RWPE1 (cell line): Measurements from ENCODE around the gene F8A3.
"Not testable (repeated sequence)": the region's sequence is repeated elsewhere in the genome, so short reads cannot be mapped to it uniquely, and the experiment has no call there.

Experiments used
- CTCF ChIA-PET: fragments of 350-600 bp; sonication (Branson Sonifier 250); formaldehyde crosslinking; extraction: SDS; loops from one replicate; lab custom pipeline; 2021; lab: Yijun Ruan, JAX
- POLR2A ChIA-PET: fragments of 400-600 bp; formaldehyde crosslinking; extraction: SDS; loops from one replicate; lab custom pipeline; 2020; ENCODE audit warnings: antibody characterized with exemption; ENCODE audit not compliant: low non-redundant PET; lab: Yijun Ruan, JAX
- DNase-seq: peaks from one replicate; pipeline ENCODE4 v3.0.0; 2012; ENCODE audit warnings: low spot score
- H3K27ac ChIP-seq: fragments of 450-650 bp; 2 replicates; pipeline ENCODE4 v1.5.1; 2017
- TF ChIP-seq, protein P1 (sequence below): fragments of 450-650 bp; conservative IDR thresholded peaks from 2 replicates; pipeline ENCODE4 v1.5.1; 2017; ENCODE audit warnings: low read depth, mild to moderate bottlenecking

The F8A3 gene

DNA sequence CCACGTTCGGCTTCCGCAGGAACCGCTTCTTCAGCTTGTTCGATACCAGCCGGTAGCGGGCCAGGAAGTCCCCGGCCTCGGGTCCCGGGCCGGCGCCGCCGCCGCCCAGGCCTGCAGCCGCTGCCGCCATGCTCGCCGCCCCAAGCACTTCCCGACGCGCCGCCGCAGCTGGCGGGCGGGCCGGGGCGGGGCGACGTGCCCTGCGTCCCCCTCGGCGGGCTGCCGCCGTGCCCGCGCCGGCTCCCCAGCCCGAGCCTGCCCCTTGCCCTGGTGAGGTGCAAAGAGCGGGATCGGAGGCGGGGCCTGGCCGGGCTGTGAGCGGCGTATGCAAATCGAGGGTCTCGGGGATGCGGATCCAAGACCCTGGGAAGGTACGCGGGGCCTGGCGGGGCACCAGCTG lies at the start of gene F8A3:
Gene F8A3 (minus strand): TSS at position 150 of the 400 bp plus-strand sequence. CDS start 20 bp downstream, at position 130.
- POLR2A ChIA-PET, CTCF ChIA-PET, DNase-seq, H3K27ac ChIP-seq: not testable (repeated sequence)

DNA sequence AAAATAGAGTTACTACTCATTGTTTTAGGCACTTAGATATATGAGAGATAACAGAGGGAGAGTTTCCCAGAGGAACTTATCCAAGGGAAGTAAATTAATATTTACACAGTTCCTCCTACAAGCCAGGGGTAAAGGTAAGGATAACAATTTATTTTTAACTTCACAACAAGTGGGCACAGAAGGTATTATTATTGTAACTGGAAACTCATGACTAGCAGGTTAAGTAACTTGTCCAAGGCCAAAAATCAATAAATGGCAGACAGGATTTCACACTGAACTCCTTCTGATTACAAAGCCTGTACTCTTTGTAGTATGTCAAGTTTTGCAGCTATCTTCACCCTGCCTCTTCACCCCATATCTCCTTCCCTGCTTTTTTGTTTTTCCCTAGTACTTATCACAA lies 46.9 kb upstream of the F8A3 start:
- H3K27ac ChIP-seq = no peak overlapping the region
- POLR2A ChIA-PET = no interaction called here
- no peak for DNase-seq
- CTCF ChIA-PET = no interaction called here
- TF ChIP-seq, protein P1, sequence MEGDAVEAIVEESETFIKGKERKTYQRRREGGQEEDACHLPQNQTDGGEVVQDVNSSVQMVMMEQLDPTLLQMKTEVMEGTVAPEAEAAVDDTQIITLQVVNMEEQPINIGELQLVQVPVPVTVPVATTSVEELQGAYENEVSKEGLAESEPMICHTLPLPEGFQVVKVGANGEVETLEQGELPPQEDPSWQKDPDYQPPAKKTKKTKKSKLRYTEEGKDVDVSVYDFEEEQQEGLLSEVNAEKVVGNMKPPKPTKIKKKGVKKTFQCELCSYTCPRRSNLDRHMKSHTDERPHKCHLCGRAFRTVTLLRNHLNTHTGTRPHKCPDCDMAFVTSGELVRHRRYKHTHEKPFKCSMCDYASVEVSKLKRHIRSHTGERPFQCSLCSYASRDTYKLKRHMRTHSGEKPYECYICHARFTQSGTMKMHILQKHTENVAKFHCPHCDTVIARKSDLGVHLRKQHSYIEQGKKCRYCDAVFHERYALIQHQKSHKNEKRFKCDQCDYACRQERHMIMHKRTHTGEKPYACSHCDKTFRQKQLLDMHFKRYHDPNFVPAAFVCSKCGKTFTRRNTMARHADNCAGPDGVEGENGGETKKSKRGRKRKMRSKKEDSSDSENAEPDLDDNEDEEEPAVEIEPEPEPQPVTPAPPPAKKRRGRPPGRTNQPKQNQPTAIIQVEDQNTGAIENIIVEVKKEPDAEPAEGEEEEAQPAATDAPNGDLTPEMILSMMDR = no peak

DNA sequence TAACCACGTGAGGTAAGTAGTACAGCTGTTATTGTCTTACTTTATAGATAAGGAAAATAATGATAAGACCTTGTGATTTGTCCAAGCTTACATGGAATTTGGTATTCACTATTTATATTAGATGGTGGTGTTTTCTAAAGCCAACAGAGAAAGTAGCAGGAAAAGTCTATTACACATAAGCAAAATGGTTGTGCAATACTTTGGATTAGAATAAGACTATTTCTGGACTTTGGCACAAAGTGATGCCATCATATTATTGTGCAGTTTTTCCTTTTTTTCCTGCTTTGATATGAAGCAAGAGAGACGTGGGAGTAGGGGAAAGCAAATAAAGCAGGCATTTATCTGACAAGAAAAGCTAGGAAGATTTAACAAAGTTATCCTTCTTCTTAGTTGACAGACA lies 36.7 kb upstream of the F8A3 start:
- DNase-seq, CTCF ChIA-PET, H3K27ac ChIP-seq, POLR2A ChIA-PET: not testable (repeated sequence)

DNA sequence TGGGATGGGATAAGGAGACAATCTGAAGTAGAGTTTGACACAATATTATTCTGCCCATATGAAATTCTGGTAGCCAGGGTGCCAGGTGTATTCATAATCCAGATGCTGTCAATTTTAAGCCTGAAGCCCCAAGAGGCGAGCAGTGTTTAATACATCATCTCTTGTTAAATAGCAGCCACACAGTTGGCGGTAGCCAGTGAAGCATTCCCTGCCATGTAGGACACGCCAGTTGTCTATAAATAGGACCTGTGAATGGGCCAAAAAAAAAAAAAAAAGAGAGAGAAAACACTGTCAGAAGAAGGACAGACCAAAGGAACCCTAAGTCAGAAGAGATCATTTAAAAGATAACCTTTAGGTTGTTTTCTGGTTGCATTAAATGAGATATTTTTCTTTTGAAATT lies 33.0 kb upstream of the F8A3 start:
- POLR2A ChIA-PET, H3K27ac ChIP-seq, CTCF ChIA-PET, DNase-seq: not testable (repeated sequence)

DNA sequence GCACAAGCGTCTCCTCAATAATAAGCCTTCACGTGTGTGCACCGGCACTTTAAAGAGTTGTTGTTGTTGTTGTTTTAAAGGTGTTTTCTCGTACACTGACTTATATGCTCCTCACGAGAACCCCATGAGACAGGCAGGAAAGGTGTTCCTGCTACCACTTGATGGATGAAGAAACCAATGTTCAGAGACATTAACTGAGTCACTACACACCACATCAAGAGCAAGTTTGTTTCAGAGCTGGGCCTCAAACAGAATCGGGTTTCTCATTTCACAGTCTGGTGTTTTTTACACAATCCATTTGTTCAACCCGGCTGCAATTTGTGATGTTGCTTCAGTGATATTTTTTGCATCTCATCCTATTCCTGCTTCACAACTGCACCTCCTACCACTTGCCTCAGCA lies 18.7 kb upstream of the F8A3 start:
- H3K27ac ChIP-seq, POLR2A ChIA-PET, CTCF ChIA-PET: not testable (repeated sequence)

DNA sequence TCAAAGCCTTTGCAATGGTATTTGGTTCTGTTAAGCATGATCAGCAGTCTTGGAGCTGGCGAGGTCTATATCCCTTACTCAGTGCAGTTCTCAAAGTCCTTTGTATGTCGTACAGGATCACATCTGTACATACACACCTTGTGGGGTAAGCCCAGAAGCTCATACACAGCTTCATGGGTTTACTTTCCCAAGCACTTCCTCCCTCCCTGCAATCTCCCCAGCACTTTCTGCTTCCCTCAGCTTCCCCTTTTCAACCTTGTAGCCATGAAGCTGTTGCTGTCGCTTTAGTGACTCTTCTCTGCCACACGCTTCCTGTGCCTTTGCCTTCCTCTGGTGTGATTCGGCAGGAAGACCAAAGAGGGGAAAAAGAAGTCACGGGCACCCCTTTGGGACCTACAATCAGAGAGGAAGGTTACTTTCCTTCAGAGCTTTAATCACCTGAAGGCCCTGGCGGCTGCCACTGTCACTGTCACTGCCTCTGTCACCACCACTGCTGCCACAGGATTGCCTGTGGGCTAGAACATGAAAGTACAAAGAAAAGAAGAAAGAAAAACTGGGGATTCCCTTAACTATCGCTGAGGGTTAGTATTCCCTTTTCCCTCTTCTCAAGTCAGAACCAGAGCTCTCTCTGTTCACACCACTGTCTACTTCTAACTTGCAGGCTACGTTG lies 8.0 kb upstream of the F8A3 start:
- POLR2A ChIA-PET, H3K27ac ChIP-seq, CTCF ChIA-PET, DNase-seq: not testable (repeated sequence)

More for the DNA sequence above, 18.7 kb upstream of the F8A3 start:
- DNase-seq = not testable (repeated sequence)

DNA sequence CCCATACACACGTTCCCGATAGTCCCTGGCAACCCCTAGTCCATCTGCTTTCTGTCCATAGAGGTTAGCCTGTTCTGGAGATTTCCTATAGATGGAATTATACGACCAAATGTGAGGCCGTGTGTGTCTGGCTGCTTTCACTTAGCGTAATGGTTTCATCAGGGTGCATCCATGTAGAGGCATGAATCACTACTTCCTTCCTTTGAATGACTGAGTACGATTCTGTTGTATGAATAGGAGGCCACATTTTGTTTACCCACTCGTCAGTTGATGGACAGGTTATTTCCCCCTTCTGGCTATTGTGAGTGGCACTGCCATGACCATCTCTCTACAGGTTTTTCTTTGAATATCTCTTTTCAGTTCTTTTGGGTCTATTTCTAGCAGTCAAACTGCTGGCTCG lies 2.1 kb upstream of the F8A3 start:
- CTCF ChIA-PET, POLR2A ChIA-PET, DNase-seq, H3K27ac ChIP-seq: not testable (repeated sequence)

DNA sequence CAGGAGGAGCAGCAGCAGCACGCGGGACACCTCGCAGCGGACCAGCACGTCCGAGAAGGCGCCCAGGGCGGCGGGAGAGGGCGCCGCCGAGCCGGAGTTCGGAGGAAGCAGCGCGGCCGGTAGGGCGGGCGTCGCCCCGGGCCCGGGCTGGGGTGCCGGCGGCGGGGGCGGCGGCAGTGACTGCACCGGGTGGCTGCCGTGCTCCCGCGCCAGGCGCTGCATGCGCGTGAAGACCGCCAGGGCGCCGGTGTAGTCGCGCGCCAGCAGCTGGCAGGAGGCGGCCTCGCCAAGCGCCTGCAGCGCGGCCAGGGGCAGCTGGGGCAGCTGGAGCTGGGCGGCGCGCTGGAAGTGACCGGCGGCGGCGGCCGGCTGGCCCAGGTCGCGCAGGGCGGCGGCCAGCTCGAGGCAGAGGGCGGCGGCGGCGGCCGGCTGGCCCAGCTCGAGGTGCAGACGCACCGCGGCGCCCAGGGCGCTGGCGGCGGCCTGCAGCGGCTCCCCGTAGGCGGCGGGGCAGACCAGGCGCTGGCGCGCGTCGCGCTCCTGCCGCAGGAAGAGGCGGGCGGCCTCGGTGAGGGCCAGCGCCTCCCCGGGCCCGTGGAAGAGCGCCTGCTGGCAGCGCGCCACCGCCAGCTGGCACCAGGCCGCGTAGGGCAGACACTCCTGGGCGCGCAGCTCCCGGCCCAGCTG lies 516 bp downstream of the F8A3 start:
- CTCF ChIA-PET, DNase-seq, POLR2A ChIA-PET, H3K27ac ChIP-seq: not testable (repeated sequence)

DNA sequence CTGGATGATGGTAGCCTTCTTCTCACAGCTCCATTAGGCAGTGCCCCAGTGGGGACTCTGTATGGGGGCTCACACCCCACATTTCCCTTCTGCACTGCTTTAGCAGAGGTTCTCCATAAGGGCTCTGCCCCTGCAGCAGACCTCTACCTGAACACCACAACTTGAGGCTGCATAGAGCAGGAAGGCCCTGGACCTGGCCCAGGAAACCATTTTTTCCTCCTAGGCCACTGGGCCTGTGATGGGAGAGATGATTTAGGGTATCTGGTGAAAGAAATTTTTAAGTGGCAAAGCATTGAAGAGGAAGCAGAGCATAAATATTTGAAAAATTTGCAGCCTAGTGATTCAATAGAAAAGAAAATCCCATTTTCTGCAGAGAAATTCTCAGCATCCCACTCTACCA lies 17.3 kb downstream of the F8A3 start:
- CTCF ChIA-PET = no interaction called here
- DNase-seq = no peak
- POLR2A ChIA-PET = no interaction called here
- TF ChIP-seq, protein P1 = no peak
- H3K27ac ChIP-seq = no peak overlapping the region

DNA sequence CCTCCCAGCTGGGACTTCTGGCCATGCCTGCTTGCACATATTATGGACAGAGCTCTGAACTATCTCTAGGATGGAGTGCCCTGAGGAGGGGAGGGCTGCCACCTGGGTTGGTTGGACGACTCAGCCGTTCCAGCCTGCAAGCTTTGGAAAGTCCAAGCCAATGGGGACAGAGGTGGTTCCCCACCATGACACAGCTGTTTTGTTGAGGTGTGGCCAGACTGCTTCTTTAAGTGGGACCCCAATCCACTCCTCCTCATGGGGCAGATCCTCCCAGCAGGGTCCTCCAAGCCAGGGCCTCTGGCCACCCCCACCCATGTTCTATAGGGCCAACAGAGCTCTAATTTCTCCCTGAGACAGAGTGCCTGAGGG lies 22.7 kb downstream of the F8A3 start:
- TF ChIP-seq, protein P1 = no peak
- DNase-seq = no peak
- H3K27ac ChIP-seq = no peak overlapping the region
- POLR2A ChIA-PET = no interaction called here
- CTCF ChIA-PET = no interaction called here
